Activated T-cell treated with anti-CD3 and anti-CD28 coated beads, Interleukin-2, amount 50 U/mL, for 24 hours (primary cell): ENCODE results near the gene GOLIM4.

ENCODE experiments used
- DNase-seq: peaks from one replicate; pipeline ENCODE4 v3.0.0-alpha.2; 2020
- H3K27ac Mint-ChIP-seq: 2 replicates; pipeline ENCODE4 v1.8.0; 2020; ENCODE audit warnings: mild to moderate bottlenecking, mixed read lengths
- H3K27me3 Mint-ChIP-seq: 2 replicates; pipeline ENCODE4 v1.8.0; 2020; ENCODE audit warnings: mixed read lengths
- H3K36me3 Mint-ChIP-seq: 2 replicates; pipeline ENCODE4 v1.8.0; 2020; ENCODE audit warnings: low read depth, mixed read lengths
- H3K4me1 Mint-ChIP-seq: 2 replicates; pipeline ENCODE4 v1.8.0; 2020; ENCODE audit warnings: low read depth, mixed read lengths
- H3K4me3 Mint-ChIP-seq: 2 replicates; pipeline ENCODE4 v1.8.0; 2020; ENCODE audit warnings: mild to moderate bottlenecking, moderate library complexity, mixed read lengths
- H3K9me3 Mint-ChIP-seq: 2 replicates; pipeline ENCODE4 v1.8.0; 2020; ENCODE audit warnings: mixed read lengths

Gene GOLIM4

DNA sequence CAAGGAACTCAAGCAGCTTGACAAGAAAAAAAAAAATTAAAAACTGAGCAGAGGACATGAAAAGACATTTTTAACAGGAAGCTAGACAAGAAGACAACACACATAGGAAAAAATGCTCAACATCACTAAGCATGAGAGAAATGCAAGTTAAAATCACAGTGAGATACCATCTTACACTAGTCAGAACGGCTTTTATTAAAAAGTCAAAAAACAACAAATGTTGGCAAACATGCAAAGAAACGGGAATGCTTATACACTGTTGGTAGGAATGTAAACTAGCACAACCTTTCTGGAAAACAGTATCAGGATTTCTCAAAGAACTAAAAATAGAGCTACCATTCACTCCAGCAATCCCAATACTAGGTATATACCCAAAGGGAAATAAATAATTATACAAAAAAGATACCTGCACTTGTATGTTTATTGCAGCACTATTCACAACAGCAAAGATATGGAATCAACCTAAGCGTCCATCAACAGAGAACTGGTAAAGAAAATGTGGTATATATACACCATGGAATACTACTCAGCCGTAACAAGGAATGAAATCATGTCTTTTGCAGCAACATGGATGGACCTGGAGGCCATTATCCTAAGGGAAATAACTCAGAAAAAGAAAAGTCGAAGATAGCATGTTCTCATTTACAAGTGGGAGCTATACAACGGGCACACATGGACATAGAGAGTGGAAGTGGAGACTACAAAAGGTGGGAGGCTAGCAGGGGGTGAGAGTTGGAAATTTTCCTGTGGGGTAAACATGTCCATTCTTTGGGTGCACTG lies 5.2 kb downstream of the GOLIM4 start:
- DNase-seq: no peak
- H3K27ac Mint-ChIP-seq: no peak overlapping the region
- no peak overlapping the region for H3K4me3 Mint-ChIP-seq
- no peaks in the 10 kb centered on the region for H3K9me3 Mint-ChIP-seq
- no peaks in the 10 kb centered on the region for H3K36me3 Mint-ChIP-seq
- peaks cover 45% of the 10 kb centered on the region for H3K27me3 Mint-ChIP-seq
- H3K4me1 Mint-ChIP-seq: peaks cover 22% of the 10 kb centered on the region

DNA sequence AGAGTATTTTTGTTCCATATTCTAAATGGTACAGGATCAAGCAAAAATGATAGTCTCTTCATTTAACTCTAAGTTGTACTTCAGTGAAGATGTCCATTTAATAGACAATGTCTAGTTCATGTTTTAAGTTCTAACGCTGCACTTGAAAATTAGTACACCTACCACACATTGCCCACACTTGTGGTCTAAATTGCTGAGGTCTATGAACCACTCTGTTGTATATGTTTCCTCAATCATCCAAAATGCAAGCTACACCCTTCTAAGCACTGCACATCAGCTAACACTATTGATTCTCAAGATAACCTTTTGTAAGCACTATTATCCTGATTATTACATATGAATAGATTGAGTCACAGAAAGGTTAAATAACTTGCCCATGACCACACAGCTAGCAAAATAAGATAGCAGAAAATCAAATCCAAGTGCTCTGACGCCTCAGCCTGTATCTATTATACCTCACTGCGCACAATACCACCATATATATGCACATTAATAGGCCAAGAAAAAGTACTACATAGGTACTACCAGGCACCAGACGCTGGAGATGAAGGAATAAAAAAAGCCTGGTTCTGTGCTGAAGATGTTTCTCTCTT lies 6.4 kb downstream of the GOLIM4 start:
- Mint-ChIP-seq H3K4me3 (no peak overlapping the region), H3K27ac (no peak overlapping the region), H3K4me1 (peaks cover 19% of the 10 kb centered on the region), H3K36me3 (no peaks in the 10 kb centered on the region), H3K9me3 (no peaks in the 10 kb centered on the region), H3K27me3 (peaks cover 37% of the 10 kb centered on the region)
- DNase-seq: no peak

DNA sequence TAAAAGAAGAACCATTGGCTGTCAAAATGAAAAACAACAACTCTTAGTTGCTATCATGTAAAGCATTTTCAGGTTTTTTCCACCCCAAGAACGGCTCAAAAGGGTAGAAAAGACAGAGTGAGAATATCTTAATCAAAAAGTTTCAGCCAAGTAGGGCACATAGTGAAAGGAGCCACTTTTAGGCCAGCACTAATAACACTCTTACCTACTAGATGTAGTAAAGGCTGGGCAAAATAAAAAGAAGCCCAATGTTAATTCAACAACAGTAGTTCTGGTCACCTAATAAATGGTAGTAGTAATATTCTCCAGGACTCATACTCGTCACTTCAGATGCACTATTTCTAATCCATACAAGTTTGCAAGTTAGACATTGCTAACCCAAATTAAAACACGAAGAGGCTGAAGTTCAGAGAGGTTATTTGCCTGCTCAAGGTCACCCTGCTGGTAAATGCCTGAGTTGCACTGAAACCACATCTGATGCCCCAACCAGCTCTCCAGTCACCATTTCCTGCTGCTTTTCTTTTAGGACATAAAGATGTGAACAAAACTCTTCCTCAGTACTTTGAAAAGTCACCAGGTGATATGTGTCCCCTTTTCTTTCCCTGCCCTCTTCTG lies 7.5 kb downstream of the GOLIM4 start:
- H3K4me3 Mint-ChIP-seq: no peak overlapping the region
- no peaks in the 10 kb centered on the region for H3K36me3 Mint-ChIP-seq
- peaks cover 29% of the 10 kb centered on the region for H3K27me3 Mint-ChIP-seq
- H3K4me1 Mint-ChIP-seq: peaks cover 14% of the 10 kb centered on the region
- no peaks in the 10 kb centered on the region for H3K9me3 Mint-ChIP-seq
- no peak overlapping the region for H3K27ac Mint-ChIP-seq
- no peak for DNase-seq

DNA sequence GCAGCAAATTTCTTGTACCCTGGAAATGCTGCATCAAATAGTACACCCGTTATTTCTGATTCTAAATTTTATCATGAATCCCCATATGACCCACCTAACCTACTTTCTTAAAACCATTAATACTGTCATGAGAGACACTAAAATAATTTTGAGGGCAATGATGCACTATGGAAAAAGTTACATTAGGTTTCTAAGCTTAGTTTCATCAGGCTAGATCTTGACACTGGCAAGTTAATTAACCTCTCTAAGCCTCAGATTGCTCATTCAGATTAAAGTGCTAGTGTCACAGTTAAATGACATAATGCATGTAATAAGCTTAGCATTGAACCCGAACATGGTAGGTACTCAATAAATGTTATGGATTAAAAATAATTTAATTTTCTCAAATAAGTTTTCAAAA lies 8.2 kb downstream of the GOLIM4 start:
- Mint-ChIP-seq H3K9me3 (no peaks in the 10 kb centered on the region), H3K4me1 (peaks cover 14% of the 10 kb centered on the region), H3K27me3 (peaks cover 22% of the 10 kb centered on the region), H3K36me3 (no peaks in the 10 kb centered on the region), H3K27ac (no peak overlapping the region), H3K4me3 (no peak overlapping the region)
- DNase-seq: no peak

DNA sequence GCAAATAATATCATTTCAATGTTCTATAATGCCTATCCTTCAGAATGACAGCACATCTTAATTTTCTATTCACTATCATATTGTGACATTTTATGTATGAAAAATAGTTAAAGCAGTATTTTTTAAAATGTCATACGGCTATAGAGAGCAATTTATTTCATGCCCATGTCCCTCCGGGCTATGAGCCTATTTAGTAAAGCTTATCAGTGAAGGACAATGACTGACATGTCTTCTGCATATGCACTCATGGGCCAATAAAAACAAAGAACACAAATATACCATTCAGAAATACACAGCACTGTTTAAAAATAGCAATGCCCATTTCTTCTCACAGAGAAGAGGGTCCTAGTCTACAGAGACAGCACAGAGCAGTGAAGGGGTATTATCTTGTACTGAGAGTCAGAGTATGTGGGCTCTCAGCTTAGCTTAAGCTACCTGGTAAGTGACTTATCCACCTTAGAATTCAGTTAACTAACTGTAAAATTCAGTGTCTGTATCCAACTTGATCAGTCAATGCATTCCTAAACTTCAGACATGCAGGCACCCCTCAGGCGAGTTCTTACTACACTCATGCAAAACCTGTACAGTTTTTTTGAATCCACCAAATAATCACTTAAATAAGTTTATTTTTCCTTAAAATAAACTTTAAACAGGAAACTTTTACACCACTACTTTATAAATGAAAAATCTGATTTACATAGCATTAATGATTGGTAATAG lies 9.0 kb downstream of the GOLIM4 start:
- no peaks in the 10 kb centered on the region for H3K9me3 Mint-ChIP-seq
- no peak for DNase-seq
- peaks cover 14% of the 10 kb centered on the region for H3K4me1 Mint-ChIP-seq
- peaks cover 14% of the 10 kb centered on the region for H3K27me3 Mint-ChIP-seq
- H3K27ac Mint-ChIP-seq: no peak overlapping the region
- H3K4me3 Mint-ChIP-seq: no peak overlapping the region
- no peaks in the 10 kb centered on the region for H3K36me3 Mint-ChIP-seq

DNA sequence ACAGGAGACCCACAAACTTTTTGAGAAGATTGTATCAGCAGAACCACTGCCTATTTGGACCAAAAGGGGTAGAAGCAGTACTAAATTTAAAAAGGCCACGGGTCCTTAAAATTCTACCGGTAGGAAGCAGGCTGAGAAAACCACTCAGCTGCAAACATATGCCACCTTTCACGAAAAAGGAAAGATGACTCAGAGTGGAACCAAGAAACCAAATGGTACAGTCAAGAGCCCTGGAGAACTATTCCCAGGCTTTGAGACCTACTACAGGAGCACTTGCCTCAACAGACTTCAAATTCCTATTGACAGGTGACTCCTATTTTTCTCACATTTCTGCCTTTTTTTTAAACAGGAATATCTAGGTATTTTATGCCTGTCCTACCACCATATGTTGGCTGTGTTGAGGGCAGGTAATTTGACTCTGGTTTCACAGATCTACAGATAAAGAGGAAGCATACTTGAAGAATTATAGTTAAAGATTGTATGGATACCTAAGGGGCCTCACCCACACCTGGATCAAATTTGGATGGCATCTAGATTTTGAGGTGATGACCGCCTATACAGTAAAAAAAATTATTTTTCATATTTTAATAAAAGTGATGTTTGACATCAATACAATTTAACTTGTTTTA lies 10.1 kb downstream of the GOLIM4 start:
- Mint-ChIP-seq H3K4me1 (peaks cover 14% of the 10 kb centered on the region), H3K9me3 (no peaks in the 10 kb centered on the region), H3K36me3 (no peaks in the 10 kb centered on the region), H3K27ac (no peak overlapping the region), H3K27me3 (peaks cover 5% of the 10 kb centered on the region), H3K4me3 (no peak overlapping the region)
- DNase-seq: no peak

DNA sequence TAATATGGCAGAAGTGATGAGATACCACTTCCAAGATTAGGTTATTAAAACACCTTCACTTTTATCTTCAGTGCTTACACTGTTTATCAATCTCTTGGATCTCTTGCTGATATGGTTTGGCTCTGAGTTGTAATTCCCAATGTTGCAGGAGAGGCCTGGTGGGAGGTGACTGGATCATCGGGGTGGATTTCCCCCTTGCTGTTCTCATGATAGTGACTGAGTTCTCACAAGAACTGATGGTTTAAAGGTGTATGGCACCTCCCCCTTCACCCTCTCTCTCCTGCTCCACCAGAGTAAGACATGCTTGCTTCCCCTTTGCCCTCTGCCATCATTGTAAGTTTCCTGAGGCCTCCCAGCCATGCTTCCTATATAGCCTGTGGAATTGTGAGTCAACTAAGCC lies 11.8 kb downstream of the GOLIM4 start:
- no peak for DNase-seq
- no peaks in the 10 kb centered on the region for H3K9me3 Mint-ChIP-seq
- H3K27ac Mint-ChIP-seq: no peak overlapping the region
- H3K4me1 Mint-ChIP-seq: peaks cover 14% of the 10 kb centered on the region
- no peaks in the 10 kb centered on the region for H3K36me3 Mint-ChIP-seq
- H3K27me3 Mint-ChIP-seq: no peaks in the 10 kb centered on the region
- H3K4me3 Mint-ChIP-seq: no peak overlapping the region

DNA sequence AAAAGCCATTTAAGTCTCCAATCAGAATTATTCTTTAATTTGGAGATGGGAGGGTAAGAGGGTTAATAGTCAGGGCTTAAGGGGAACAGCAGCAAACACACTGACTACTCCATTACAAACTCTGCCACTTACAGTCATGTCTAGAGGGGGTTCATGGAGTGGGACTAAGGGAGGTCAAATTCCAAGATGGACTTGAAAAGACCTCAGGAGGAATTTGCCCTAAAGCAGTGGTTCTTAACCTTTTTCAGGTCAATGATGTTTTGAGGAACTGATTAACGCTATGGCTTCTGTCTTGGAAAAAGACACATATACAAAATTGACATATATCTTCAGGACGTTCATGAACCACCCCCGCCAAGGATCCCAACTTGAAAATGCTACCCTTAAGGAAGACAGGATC lies 13.9 kb downstream of the GOLIM4 start:
- DNase-seq: no peak
- Mint-ChIP-seq H3K27me3 (no peaks in the 10 kb centered on the region), H3K9me3 (no peaks in the 10 kb centered on the region), H3K36me3 (no peaks in the 10 kb centered on the region), H3K4me1 (peaks cover 4% of the 10 kb centered on the region), H3K27ac (no peak overlapping the region), H3K4me3 (no peak overlapping the region)

DNA sequence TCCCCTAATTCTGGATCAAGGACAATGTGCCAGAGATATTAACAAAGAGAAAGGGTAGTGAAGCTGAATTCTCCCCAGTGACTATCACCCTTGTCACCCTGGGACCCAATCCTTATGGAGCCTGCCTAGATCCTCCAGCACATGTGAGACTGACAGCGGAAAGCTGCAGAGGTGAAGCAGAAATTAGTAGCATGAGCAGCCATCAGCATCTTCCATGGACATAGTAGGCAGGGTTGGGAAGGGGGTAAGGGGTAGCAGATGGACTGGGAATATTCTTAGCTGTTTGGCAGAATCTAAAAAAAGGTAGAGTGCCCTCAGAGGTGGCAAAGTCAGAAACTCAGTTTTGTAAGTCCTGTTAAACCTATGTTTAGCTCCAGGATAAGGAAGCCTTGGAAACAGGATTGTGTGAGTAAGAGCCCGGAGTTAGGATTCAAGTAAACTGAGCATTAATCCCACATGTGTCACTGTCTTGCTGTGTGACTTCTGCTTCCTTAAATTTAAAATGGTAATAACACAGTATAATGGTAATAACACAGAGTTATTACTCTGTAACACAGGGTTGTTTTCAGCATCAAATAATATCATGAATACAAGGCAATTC lies 14.5 kb downstream of the GOLIM4 start:
- no peak overlapping the region for H3K4me3 Mint-ChIP-seq

DNA sequence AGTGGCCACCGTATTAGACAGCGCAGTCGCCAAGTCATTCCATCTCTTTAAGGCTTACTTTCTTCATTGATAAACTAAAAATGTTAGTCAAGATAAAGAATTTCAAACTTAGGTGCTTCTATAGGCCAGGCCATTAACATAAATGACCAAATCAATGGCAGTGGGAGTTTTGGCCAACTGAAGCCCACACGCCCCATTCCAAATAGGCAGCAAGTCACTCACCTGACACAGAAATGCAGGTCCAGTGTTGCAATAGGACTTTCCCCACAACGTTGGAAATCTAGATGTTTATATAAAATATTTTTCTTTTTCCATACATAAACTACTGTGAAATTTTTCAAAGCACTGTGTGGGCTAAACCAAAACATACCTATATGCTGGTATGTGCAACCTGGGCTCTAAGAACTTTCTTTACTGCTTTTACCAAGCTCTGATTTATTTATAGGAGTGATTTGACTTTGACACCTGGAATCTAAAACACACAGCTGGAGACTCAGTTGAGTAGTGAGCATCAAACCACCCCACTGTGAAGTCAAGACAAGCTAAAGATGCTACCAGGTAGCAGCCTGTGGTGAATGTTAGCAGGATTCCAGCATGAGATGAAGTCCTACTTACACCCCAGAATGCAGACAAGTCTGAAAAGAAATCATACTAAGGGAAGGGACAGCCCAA lies 15.1 kb downstream of the GOLIM4 start:
- no peak for DNase-seq
- H3K27me3 Mint-ChIP-seq: no peaks in the 10 kb centered on the region
- H3K4me3 Mint-ChIP-seq: no peak overlapping the region
- no peaks in the 10 kb centered on the region for H3K9me3 Mint-ChIP-seq
- H3K4me1 Mint-ChIP-seq: peaks cover 4% of the 10 kb centered on the region
- no peak overlapping the region for H3K27ac Mint-ChIP-seq
- no peaks in the 10 kb centered on the region for H3K36me3 Mint-ChIP-seq

More for the DNA sequence above, 14.5 kb downstream of the GOLIM4 start:
- no peaks in the 10 kb centered on the region for H3K36me3 Mint-ChIP-seq
- no peak for DNase-seq
- H3K9me3 Mint-ChIP-seq: no peaks in the 10 kb centered on the region
- no peak overlapping the region for H3K27ac Mint-ChIP-seq
- H3K27me3 Mint-ChIP-seq: no peaks in the 10 kb centered on the region
- H3K4me1 Mint-ChIP-seq: peaks cover 4% of the 10 kb centered on the region

DNA sequence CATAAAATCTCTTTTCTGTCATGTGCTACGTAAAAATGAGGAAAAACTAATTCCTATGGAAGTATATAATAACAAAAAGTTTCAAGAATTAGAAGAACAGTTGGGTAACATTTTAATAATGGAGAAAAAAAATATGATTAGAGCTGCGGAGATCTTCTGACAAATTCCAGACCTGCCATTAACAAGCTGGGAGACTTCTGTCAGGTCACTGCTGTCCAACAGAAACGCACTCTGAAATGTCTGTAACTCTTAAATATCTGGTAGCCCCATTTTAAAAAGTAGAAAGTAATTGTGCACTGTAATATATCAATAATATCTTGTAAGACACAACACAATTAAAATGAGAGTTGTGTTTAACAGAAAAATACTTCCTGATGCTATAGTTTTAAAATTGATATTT lies 15.7 kb downstream of the GOLIM4 start:
- no peak for DNase-seq
- Mint-ChIP-seq H3K36me3 (no peaks in the 10 kb centered on the region), H3K4me1 (no peaks in the 10 kb centered on the region), H3K9me3 (no peaks in the 10 kb centered on the region), H3K4me3 (no peak overlapping the region), H3K27ac (no peak overlapping the region), H3K27me3 (no peaks in the 10 kb centered on the region)

DNA sequence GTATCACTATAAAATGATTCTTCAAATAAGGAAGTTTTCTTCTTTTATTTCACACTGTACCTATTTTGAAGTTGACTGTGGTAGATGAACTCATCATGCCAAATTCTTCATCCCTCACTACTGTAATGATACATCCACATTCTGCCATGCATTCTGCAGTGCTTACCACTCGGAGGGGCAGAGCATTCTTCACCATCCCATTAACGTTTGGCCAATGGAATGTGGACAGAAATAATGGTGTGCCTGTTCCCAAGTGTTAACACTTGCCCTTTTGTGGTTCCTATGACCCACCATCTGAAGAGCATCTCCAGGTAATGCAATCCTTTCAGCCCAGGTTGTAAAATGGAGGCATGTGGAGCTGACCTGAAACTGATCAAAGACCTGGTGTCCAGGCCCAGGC lies 18.6 kb downstream of the GOLIM4 start:
- no peaks in the 10 kb centered on the region for H3K27me3 Mint-ChIP-seq
- no peak overlapping the region for H3K4me3 Mint-ChIP-seq
- H3K36me3 Mint-ChIP-seq: no peaks in the 10 kb centered on the region
- no peaks in the 10 kb centered on the region for H3K4me1 Mint-ChIP-seq
- H3K27ac Mint-ChIP-seq: no peak overlapping the region
- no peak for DNase-seq
- H3K9me3 Mint-ChIP-seq: no peaks in the 10 kb centered on the region

DNA sequence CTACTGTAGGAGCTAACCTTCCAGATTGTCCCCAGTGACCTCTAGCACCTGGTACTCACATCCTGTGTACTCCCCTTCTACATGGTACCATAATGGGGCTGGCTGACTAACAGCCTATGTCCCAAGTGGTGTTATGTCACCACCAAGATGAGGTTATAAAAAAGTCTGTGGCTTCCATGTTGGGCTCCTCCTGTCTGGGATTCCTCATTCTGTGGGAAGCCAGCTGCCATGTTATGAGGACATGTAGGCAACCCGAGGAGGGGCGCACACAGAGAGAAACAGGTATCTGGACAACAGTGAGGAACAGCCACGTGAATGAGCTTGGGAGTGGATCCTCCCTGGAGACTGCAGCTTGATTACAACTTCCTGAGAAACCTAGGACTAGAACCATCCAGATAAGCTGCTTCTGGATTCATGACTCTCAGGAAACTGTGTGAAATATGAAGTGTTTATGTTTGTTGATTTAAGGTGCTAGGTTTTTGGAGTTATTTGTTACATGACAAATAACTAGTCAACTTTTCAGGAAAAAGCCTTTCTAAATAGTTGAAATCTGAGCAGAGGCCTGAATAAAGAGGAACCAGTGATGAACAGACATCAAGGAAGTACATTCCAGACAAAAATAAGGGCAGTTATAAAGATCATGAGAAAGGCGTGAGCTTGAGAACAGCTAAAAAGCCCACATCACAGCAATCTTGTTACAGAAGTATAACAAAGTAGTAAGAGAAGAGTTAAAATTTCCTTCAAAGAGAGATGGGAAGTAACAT lies 21.7 kb downstream of the GOLIM4 start:
- Mint-ChIP-seq H3K27me3 (no peaks in the 10 kb centered on the region), H3K27ac (no peak overlapping the region), H3K9me3 (no peaks in the 10 kb centered on the region), H3K4me1 (peaks cover 11% of the 10 kb centered on the region), H3K4me3 (no peak overlapping the region), H3K36me3 (no peaks in the 10 kb centered on the region)
- no peak for DNase-seq
